ENCODE measurements around the gene PRKCI. TPM values are rescaled to one million over a fixed set of nuclear protein-coding genes. Genes with fewer than 3 reads are reported as not detected.
"Not testable (repeated sequence)": the region's sequence is repeated elsewhere in the genome, so short reads cannot be mapped to it uniquely, and the experiment has no call there.

Gene PRKCI
- total RNA-seq, 1 donor from 2014 or later: 20.8 TPM

GRCh38 chr3:170337420-170337819 is 115.2 kb downstream of the PRKCI start:
- intact Hi-C loops (cut with micrococcal nuclease): no loop called here

- intact Hi-C loops (cut with micrococcal nuclease): no loop called here
Measured at GRCh38 chr3:170338690-170339340, 116.6 kb downstream of the PRKCI start.

- intact Hi-C loops (cut with micrococcal nuclease): not testable (repeated sequence)
Measured at GRCh38 chr3:170342273-170342672, 120.0 kb downstream of the PRKCI start.

- intact Hi-C loops (cut with micrococcal nuclease): not testable (repeated sequence)
Measured at GRCh38 chr3:170343859-170344258, 121.6 kb downstream of the PRKCI start.

GRCh38 chr3:170344971-170345370 is 122.7 kb downstream of the PRKCI start:
- intact Hi-C loops (cut with micrococcal nuclease): no loop called here

GRCh38 chr3:170346481-170347392 is 124.5 kb downstream of the PRKCI start:
- intact Hi-C loops (cut with micrococcal nuclease): no loop called here

GRCh38 chr3:170350515-170351413 is 128.5 kb downstream of the PRKCI start:
- intact Hi-C loops (cut with micrococcal nuclease): loop anchor here (10.0 kb wide), 1 partner anchor 1114 kb away; the partner anchor contains the start of gene TNIK

- intact Hi-C loops (cut with micrococcal nuclease): loop anchor here (10.0 kb wide), 1 partner anchor 1112 kb away; the partner anchor contains the start of gene TNIK
Measured at GRCh38 chr3:170352936-170353335, 130.7 kb downstream of the PRKCI start.

GRCh38 chr3:170353485-170353884 is 131.3 kb downstream of the PRKCI start:
- intact Hi-C loops (cut with micrococcal nuclease): loop anchor here (10.0 kb wide), 1 partner anchor 1111 kb away; the partner anchor contains the start of gene TNIK

- intact Hi-C loops (cut with micrococcal nuclease): loop anchor here (5.0 to 10.0 kb wide), 3 partner anchors 77 to 1110 kb away; partner anchors contain the start of gene TNIK
Measured at GRCh38 chr3:170354760-170355159, 132.5 kb downstream of the PRKCI start.

Other genes with a start within 250 kb of the PRKCI start
- 9.5 and 9.6 TPM in 2 replicates for gene GPR160, start 184.4 kb upstream of the PRKCI start, total RNA-seq
- 56.0 and 68.9 TPM in 2 replicates for gene PHC3, start 40.7 kb upstream of the PRKCI start, total RNA-seq
- 16.4 and 17.7 TPM in 2 replicates for gene SKIL, start 135.3 kb downstream of the PRKCI start, total RNA-seq
- not detected in 2 replicates for gene CLDN11, start 196.4 kb downstream of the PRKCI start, total RNA-seq